DND-41 (cell line): ENCODE results near the gene SPOCD1.

Source experiments
- EZH2 ChIP-seq: IDR thresholded peaks from 3 replicates; pipeline ENCODE4 v1.6.1; 2012; ENCODE audit warnings: borderline replicate concordance, low read depth, mild to moderate bottlenecking, moderate library complexity, low read length, inconsistent platforms; ENCODE audit not compliant: severe bottlenecking
- TF ChIP-seq, protein P1 (sequence below): IDR thresholded peaks from 2 replicates; pipeline ENCODE4 v1.5.1; 2012; ENCODE audit warnings: borderline replicate concordance, low read length, moderate library complexity, mild to moderate bottlenecking; ENCODE audit not compliant: poor library complexity, severe bottlenecking; ENCODE audit errors: extremely low read depth

DNA sequence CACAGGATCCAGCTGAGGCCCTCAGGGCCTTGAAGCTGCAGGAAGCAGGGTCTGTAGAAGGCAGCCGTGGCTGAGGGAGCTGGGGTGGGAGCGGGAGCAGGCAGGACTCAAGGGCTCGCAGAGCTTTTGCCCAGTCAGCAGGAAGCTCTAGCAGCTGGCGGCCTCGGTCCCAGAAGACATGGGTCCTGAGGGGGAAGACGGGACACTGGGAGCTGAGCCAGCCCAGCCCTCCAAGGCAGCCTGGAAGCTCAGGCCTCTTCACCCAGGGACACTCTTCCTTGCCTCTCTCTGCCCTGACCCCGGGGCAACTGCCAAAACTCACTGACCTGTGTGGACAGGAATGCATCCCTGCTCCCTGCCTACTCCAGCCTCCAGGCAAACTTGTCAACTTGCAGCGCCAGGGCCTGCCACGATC is 60.6 kb downstream of the SPOCD1 start:
- no peak for TF ChIP-seq EZH2
- TF ChIP-seq, protein P1, sequence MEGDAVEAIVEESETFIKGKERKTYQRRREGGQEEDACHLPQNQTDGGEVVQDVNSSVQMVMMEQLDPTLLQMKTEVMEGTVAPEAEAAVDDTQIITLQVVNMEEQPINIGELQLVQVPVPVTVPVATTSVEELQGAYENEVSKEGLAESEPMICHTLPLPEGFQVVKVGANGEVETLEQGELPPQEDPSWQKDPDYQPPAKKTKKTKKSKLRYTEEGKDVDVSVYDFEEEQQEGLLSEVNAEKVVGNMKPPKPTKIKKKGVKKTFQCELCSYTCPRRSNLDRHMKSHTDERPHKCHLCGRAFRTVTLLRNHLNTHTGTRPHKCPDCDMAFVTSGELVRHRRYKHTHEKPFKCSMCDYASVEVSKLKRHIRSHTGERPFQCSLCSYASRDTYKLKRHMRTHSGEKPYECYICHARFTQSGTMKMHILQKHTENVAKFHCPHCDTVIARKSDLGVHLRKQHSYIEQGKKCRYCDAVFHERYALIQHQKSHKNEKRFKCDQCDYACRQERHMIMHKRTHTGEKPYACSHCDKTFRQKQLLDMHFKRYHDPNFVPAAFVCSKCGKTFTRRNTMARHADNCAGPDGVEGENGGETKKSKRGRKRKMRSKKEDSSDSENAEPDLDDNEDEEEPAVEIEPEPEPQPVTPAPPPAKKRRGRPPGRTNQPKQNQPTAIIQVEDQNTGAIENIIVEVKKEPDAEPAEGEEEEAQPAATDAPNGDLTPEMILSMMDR: no peak
